Testis (tissue), 3 donors: ENCODE results near the gene LPIN1. TPM values are rescaled to one million over a fixed set of nuclear protein-coding genes. Genes with fewer than 3 reads are reported as not detected.

ENCODE experiments used
- DNase-seq: peaks from one replicate; pipeline ENCODE4 v3.0.0-alpha.2; 2019
- H3K27ac ChIP-seq, 2 donors: fragments of 200-600 bp; sonication (generic); one replicate each; pipeline ENCODE4 v1.5.1; 2019
- H3K27me3 ChIP-seq: fragments of 200-600 bp; sonication (generic); one replicate; pipeline ENCODE4 v1.5.1; 2019
- H3K36me3 ChIP-seq: fragments of 200-600 bp; sonication (generic); one replicate; pipeline ENCODE4 v1.5.1; 2017; ENCODE audit warnings: low read depth; ENCODE audit errors: missing control alignments
- H3K4me1 ChIP-seq: fragments of 200-600 bp; sonication (generic); one replicate; pipeline ENCODE4 v1.5.1; 2019
- H3K4me3 ChIP-seq, 2 donors: fragments of 200-600 bp; sonication (generic); one replicate each; pipeline ENCODE4 v1.5.1; 2017 to 2019
- H3K9me3 ChIP-seq: fragments of 200-600 bp; sonication (generic); one replicate; pipeline ENCODE4 v1.5.1; 2017
- POLR2A ChIP-seq: fragments of 450-650 bp; IDR thresholded peaks from one replicate; pipeline ENCODE4 v1.6.1; 2017; ENCODE audit warnings: antibody characterized with exemption, mild to moderate bottlenecking, moderate library complexity
- WGBS, 2 donors: methylation state at CpG; one replicate each; pipeline ENCODE4 v1.1.5; 2018; 5-methylcytosine and 5-hydroxymethylcytosine counted together
- intact Hi-C: fragments of 100-400 bp; cut with DNase I; formaldehyde crosslinking; loops from one replicate; pipeline ENCODE4 v1.15.1; 2023; ENCODE audit warnings: low total_unique reads
- polyA plus RNA-seq: library from polyadenylated mRNA; stranded (reverse); fragments of 350-450 nt; fragmentation: Illumina TruSeq; extraction: RNeasy Lipid Tissue Mini Kit (QIAGEN cat#74804); gene quantifications from one replicate; pipeline ENCODE4 v1.2.3, GENCODE V29; 2014; ENCODE audit warnings: low read depth, low replicate concordance; ENCODE audit not compliant: insufficient read depth
- total RNA-seq, 2 donors: library from RNA; depleted of rRNA; stranded (reverse); fragments of >200 nt; gene quantifications; one replicate each; pipeline ENCODE4 v1.2.3, GENCODE V29; 2016
- TF ChIP-seq, protein P1 (sequence below), 3 experiments: fragments of 450-650 bp in 2 of 3; fragments of 200-600 bp in 1 of 3; sonication (generic) in 1 of 3; IDR thresholded peaks; one replicate each; pipeline ENCODE4 v1.5.1; 2016 to 2019; ENCODE audit warnings: antibody characterized with exemption in 3 of 3, mild to moderate bottlenecking in 2 of 3, moderate library complexity in 1 of 3

The LPIN1 gene
- total and polyA plus RNA-seq, 3 donors from 2014 or later, result 90.0 to 198 (median 169) TPM

DNA sequence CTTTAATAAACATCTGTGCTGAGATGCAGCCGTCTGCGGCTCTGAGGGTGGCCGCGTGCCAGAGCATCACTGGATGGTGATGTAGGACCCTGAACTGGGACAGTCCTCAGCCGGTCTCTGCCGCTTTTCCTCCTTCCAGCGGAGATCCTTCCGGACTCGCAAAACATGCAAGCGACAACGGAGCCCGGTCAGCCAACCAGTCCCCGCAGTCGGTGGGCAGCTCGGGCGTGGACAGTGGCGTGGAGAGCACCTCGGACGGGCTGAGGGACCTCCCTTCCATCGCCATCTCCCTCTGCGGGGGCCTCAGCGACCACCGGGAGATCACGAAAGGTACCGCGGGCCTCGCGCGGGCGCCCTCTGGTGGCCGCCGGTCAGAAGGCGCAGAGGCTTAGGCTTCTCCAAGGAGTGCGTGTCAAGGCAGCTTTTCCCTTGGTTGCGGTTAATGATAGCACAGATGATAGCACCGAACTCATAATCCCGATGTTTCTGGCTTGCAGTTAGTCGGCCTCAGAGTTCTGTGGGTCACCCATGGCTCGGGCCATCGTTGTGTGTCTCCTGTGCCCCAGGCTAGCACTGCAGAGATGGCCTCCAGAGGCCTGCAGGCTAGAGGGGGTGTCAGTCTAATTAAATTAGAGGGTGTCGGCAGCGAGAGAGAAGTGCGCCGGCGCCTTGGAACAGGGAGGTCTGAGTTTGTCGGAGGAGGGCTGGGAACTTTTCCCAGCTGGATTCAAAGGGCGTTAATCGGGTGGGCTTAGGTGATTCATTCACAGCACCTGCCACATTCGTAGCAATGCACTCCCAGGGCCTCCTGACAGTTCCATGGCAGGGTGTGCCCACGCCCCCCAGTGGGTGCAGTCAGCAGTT lies 38.5 kb downstream of the LPIN1 start:
- no peak overlapping the region for H3K27ac ChIP-seq
- peak; percentile 76 for DNase-seq
- no peaks in the 10 kb centered on the region for H3K9me3 ChIP-seq
- H3K36me3 ChIP-seq, result no peaks in the 10 kb centered on the region
- H3K27me3 ChIP-seq, result no peaks in the 10 kb centered on the region
- 20 to 29% methylated on average over 41 to 47 of the region's 50 CpGs for WGBS, 2 donors
- peaks cover 7% of the 10 kb centered on the region for H3K4me1 ChIP-seq
- H3K4me3 ChIP-seq, result peak overlapping the region; percentile 31 to 54
- intact Hi-C loops, result no loop called here
- TF ChIP-seq POLR2A, result no peak
- TF ChIP-seq, protein P1, sequence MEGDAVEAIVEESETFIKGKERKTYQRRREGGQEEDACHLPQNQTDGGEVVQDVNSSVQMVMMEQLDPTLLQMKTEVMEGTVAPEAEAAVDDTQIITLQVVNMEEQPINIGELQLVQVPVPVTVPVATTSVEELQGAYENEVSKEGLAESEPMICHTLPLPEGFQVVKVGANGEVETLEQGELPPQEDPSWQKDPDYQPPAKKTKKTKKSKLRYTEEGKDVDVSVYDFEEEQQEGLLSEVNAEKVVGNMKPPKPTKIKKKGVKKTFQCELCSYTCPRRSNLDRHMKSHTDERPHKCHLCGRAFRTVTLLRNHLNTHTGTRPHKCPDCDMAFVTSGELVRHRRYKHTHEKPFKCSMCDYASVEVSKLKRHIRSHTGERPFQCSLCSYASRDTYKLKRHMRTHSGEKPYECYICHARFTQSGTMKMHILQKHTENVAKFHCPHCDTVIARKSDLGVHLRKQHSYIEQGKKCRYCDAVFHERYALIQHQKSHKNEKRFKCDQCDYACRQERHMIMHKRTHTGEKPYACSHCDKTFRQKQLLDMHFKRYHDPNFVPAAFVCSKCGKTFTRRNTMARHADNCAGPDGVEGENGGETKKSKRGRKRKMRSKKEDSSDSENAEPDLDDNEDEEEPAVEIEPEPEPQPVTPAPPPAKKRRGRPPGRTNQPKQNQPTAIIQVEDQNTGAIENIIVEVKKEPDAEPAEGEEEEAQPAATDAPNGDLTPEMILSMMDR (IDR thresholded peaks at IDR 0.05), result peak; percentile 77 to 96 (median 80)

DNA sequence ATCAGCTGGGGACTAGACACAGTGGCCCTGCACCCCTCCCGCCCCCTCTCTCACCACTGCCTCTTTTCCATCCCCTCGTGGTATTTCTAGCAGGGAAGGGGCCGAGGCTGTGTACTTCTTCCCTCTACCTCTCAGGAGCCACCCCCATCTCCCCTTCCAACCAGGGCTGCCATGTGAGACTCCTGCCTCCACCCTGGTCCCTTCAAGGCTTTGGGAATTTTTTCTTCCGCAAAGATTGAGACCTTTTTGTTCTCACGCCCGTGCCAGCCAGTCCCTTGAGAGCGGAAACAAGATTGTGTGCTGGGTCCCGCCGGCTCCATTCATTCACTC lies 39.1 kb downstream of the LPIN1 start:
- no peak overlapping the region for H3K4me3 ChIP-seq
- no peaks in the 10 kb centered on the region for H3K9me3 ChIP-seq
- H3K27ac ChIP-seq, result no peak overlapping the region
- TF ChIP-seq, protein P1 (IDR thresholded peaks at IDR 0.05), result no peak
- no peak for TF ChIP-seq POLR2A
- no peak for DNase-seq
- H3K27me3 ChIP-seq, result no peaks in the 10 kb centered on the region
- WGBS, 2 donors, result 78 to 81% methylated on average over 9 of the region's 9 CpGs
- intact Hi-C loops, result no loop called here
- H3K4me1 ChIP-seq, result peaks cover 7% of the 10 kb centered on the region
- H3K36me3 ChIP-seq, result no peaks in the 10 kb centered on the region

DNA sequence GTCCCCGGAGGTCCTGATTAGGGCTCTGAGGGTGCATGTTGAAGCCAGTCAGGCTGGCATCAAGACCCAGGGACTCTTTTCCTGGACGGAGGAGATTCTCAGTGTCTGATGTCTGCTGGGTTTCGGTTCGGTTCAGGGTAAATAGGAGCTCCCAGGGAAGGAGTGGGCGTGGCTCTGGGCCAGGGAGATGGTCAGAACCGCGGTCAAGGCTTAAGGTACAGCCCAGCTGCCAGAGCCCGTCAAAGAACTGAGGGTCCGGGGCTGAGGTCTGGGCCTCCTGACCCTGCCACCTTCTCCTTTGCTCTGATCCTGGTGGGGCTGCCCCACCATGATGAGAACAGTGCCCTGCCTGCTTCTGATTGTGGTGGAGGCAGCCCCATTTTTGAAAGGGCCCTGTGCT lies 39.8 kb downstream of the LPIN1 start:
- Histone ChIP-seq H3K27ac (no peak overlapping the region), H3K27me3 (no peaks in the 10 kb centered on the region), H3K4me3 (no peak overlapping the region), H3K4me1 (peaks cover 7% of the 10 kb centered on the region), H3K36me3 (no peaks in the 10 kb centered on the region), H3K9me3 (no peaks in the 10 kb centered on the region)
- intact Hi-C loops, result no loop called here
- 90 to 100% methylated on average over 4 to 9 of the region's 9 CpGs for WGBS, 2 donors
- DNase-seq, result no peak
- no peak for TF ChIP-seq POLR2A
- TF ChIP-seq, protein P1 (IDR thresholded peaks at IDR 0.05), result no peak

DNA sequence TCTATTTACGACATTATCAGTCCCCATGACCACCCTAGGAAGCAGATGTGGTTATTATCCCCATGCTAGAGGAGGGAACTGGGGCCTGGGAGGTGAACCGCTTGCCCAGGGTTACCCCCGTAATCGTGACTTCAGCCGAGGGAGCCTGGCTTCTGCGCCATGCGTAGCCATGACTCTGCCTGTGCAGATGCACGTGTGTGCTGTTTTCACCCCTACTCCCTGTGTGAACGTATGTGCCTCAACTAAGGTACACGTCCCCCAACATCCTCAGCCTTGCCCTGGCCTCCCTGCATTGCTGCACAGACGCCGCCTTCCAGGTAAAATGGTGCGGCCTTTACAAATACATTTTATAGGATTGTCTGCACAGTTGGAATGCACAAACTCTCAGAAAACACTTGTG lies 40.2 kb downstream of the LPIN1 start:
- H3K27me3 ChIP-seq, result no peaks in the 10 kb centered on the region
- no peaks in the 10 kb centered on the region for H3K36me3 ChIP-seq
- WGBS, 2 donors, result 94 to 95% methylated on average over 12 to 13 of the region's 13 CpGs
- H3K4me1 ChIP-seq, result peaks cover 7% of the 10 kb centered on the region
- TF ChIP-seq POLR2A, result no peak
- TF ChIP-seq, protein P1 (IDR thresholded peaks at IDR 0.05), result no peak
- no peaks in the 10 kb centered on the region for H3K9me3 ChIP-seq
- H3K27ac ChIP-seq, result no peak overlapping the region
- intact Hi-C loops, result no loop called here
- no peak for DNase-seq
- no peak overlapping the region for H3K4me3 ChIP-seq

DNA sequence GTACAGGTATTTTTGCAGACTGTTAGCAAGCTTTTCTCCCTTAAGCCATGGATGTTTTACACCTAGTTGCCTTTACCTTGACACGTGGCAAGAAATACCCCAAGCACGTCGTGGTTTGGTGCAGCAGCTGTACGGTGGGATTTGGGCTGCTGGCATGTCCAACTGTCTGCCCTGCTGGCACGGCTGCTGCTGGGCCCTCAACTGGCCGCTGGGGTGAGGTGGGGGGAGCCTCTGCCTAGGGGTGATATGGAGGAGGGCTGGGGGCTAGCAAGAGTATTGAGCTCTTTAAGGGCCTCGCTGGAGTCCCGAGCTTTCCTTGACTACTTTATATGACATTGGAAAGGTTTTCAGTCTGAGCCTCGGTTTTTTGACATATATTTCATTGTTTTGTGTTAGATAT lies 41.6 kb downstream of the LPIN1 start:
- Histone ChIP-seq H3K9me3 (no peaks in the 10 kb centered on the region), H3K27ac (no peak overlapping the region), H3K27me3 (no peaks in the 10 kb centered on the region), H3K36me3 (no peaks in the 10 kb centered on the region), H3K4me3 (no peak overlapping the region), H3K4me1 (peaks cover 7% of the 10 kb centered on the region)
- intact Hi-C loops, result no loop called here
- no peak for TF ChIP-seq POLR2A
- TF ChIP-seq, protein P1 (IDR thresholded peaks at IDR 0.05), result no peak
- DNase-seq, result no peak
- 90 to 94% methylated on average over 9 of the region's 9 CpGs for WGBS, 2 donors
